GM12878 (cell line): ENCODE measurements around the gene FETUB. TPM values are rescaled to one million over a fixed set of nuclear protein-coding genes. Genes with fewer than 3 reads are reported as not detected.

Source experiments
- ATAC-seq: fragments of 200-7000 bp; cut with Tn5 transposase; 3 replicates; pipeline ENCODE4 v1.9.1; 2020; ENCODE audit warnings: mild to moderate bottlenecking, moderate library complexity
- BruUV-seq: library from RNA; stranded (reverse); fragments of 400-500 nt; replicated peaks from 2 replicates; lab custom pipeline; 2021; lab: Mats Ljungman, UMichigan
- CTCF ChIA-PET: fragments of 300-600 bp; sonication (Branson Sonifier 250); formaldehyde crosslinking; extraction: SDS; loops from one replicate; lab custom pipeline; 2021; ENCODE audit warnings: inconsistent platforms; lab: Yijun Ruan, JAX
- POLR2A ChIA-PET: fragments of 350-600 bp; formaldehyde crosslinking; extraction: SDS; loops from one replicate; lab custom pipeline; 2021; ENCODE audit warnings: inconsistent platforms; lab: Charles Lee
- RAD21 ChIA-PET: fragments of 300-600 bp; sonication (Branson Sonifier 250); formaldehyde crosslinking; loops from one replicate; lab custom pipeline; 2023; ENCODE audit warnings: antibody characterized with exemption; ENCODE audit not compliant: unreplicated experiment; lab: Charles Lee
- SMC1A ChIA-PET: fragments of 300-600 bp; sonication (Branson Sonifier 250); formaldehyde crosslinking; loops from one replicate; lab custom pipeline; 2023; ENCODE audit not compliant: unreplicated experiment, uncharacterized antibody; lab: Charles Lee
- DNase-seq: peaks from one replicate; pipeline ENCODE4 v3.0.0-alpha.2; 2011; ENCODE audit warnings: low read depth, low spot score
- FAIRE-seq: peaks from 3 replicates; lab custom pipeline; 2011; peaks lifted over from hg19 to GRCh38; lab: Jason Lieb, UNC
- H2AFZ ChIP-seq: 2 replicates; pipeline ENCODE4 v1.6.0; 2011; ENCODE audit warnings: low read depth, low read length, control low read depth; ENCODE audit not compliant: control insufficient read depth
- H3K27ac ChIP-seq: 2 replicates; pipeline ENCODE4 v1.5.1; 2011; ENCODE audit warnings: control low read depth; ENCODE audit not compliant: control insufficient read depth, insufficient read depth
- H3K27me3 ChIP-seq, 2 experiments: replicated peaks in 1 of 2; 2 replicates each; pipeline versions ENCODE4 v1.6.0 to v1.6.1; 2011; ENCODE audit warnings: low read length in 1 of 2; ENCODE audit not compliant: control insufficient read depth in 2 of 2, insufficient read depth in 2 of 2
- H3K36me3 ChIP-seq, 2 experiments: 2 replicates each; pipeline ENCODE4 v1.5.1; 2011; ENCODE audit warnings: low read length in 1 of 2; ENCODE audit not compliant: control insufficient read depth in 2 of 2, insufficient read depth in 2 of 2
- H3K4me1 ChIP-seq: 2 replicates; pipeline ENCODE4 v1.6.1; 2011; ENCODE audit warnings: mild to moderate bottlenecking, low read length, moderate library complexity, mixed read lengths; ENCODE audit not compliant: control insufficient read depth, insufficient read depth
- H3K4me2 ChIP-seq: 2 replicates; pipeline ENCODE4 v1.6.0; 2011; ENCODE audit warnings: control low read depth; ENCODE audit not compliant: control insufficient read depth, insufficient read depth
- H3K4me3 ChIP-seq: fragments of 200-600 bp; sonication (generic); 2 replicates; pipeline ENCODE4 v1.5.1; 2016
- H3K79me2 ChIP-seq: 2 replicates; pipeline ENCODE4 v1.6.0; 2011; ENCODE audit warnings: low read length; ENCODE audit not compliant: control insufficient read depth, insufficient read depth
- H3K9ac ChIP-seq: 2 replicates; pipeline ENCODE4 v1.8.0; 2011; ENCODE audit warnings: low read length, control low read depth, mixed read lengths; ENCODE audit not compliant: control insufficient read depth, insufficient read depth
- H3K9me3 ChIP-seq: replicated peaks from 3 replicates; pipeline ENCODE4 v1.5.1; 2011; ENCODE audit warnings: mild to moderate bottlenecking, low read length; ENCODE audit not compliant: control insufficient read depth, insufficient read depth
- H4K20me1 ChIP-seq: 2 replicates; pipeline ENCODE4 v1.6.0; 2011; ENCODE audit not compliant: control insufficient read depth, insufficient read depth
- E4F1 ChIP-seq: fragments of 450-650 bp; IDR thresholded peaks from 2 replicates; pipeline ENCODE4 v1.6.1; 2018; ENCODE audit warnings: borderline replicate concordance, mild to moderate bottlenecking; ENCODE audit not compliant: partially characterized antibody
- FOXK2 ChIP-seq: fragments of 450-650 bp; IDR thresholded peaks from 2 replicates; pipeline ENCODE4 v1.6.1; 2017; ENCODE audit warnings: mild to moderate bottlenecking, moderate library complexity
- HDAC6 ChIP-seq: fragments of 200-600 bp; sonication (generic); IDR thresholded peaks from one replicate; pipeline ENCODE4 v1.8.0; 2017; ENCODE audit warnings: antibody characterized with exemption; ENCODE audit not compliant: unreplicated experiment
- JUNB ChIP-seq: IDR thresholded peaks from 2 replicates; pipeline ENCODE4 v1.6.1; 2016; ENCODE audit warnings: antibody characterized with exemption, mild to moderate bottlenecking
- KLF5 ChIP-seq: fragments of 450-650 bp; IDR thresholded peaks from 2 replicates; pipeline ENCODE4 v1.6.1; 2014; ENCODE audit warnings: mild to moderate bottlenecking; ENCODE audit not compliant: partially characterized antibody
- NR2C2 ChIP-seq: IDR thresholded peaks from 2 replicates; pipeline ENCODE4 v1.6.1; 2011; ENCODE audit warnings: borderline replicate concordance, low read depth; ENCODE audit not compliant: control insufficient read depth, insufficient read length
- POLR2A ChIP-seq: IDR thresholded peaks from 2 replicates; pipeline ENCODE4 v1.6.1; 2011; ENCODE audit warnings: low read depth, mild to moderate bottlenecking, low read length
- REST ChIP-seq: IDR thresholded peaks from 2 replicates; pipeline ENCODE4 v1.6.1; 2012; ENCODE audit warnings: mild to moderate bottlenecking, low read depth, low read length
- RFX5 ChIP-seq: IDR thresholded peaks from 2 replicates; pipeline ENCODE4 v1.6.1; 2011; ENCODE audit warnings: low read depth, low read length, improper control_type of control experiment
- SKIL ChIP-seq: fragments of 450-650 bp; IDR thresholded peaks from 2 replicates; pipeline ENCODE4 v1.6.1; 2017; ENCODE audit warnings: mild to moderate bottlenecking, low read depth, inconsistent platforms; ENCODE audit not compliant: poor library complexity, severe bottlenecking
- SP1 ChIP-seq: IDR thresholded peaks from one replicate; pipeline ENCODE4 v1.6.1; 2011; ENCODE audit warnings: low read depth, low read length
- SREBF1 ChIP-seq: IDR thresholded peaks from 2 replicates; pipeline ENCODE4 v1.6.1; 2012; ENCODE audit warnings: mild to moderate bottlenecking, low read length
- SREBF2 ChIP-seq: IDR thresholded peaks from 2 replicates; pipeline ENCODE4 v1.6.1; 2012; ENCODE audit warnings: mild to moderate bottlenecking, low read length
- WGBS: methylation state at CpG from one replicate; pipeline ENCODE4 v1.1.6; 2016; ENCODE audit warnings: low lambda C conversion rate; ENCODE audit not compliant: insufficient replicate concordance, insufficient coverage; ENCODE audit errors: missing lambda C conversion rate; 5-methylcytosine and 5-hydroxymethylcytosine counted together
- in situ Hi-C: fragments of 300-500 bp; cut with MboI; formaldehyde crosslinking; loops from 9 replicates; pipeline ENCODE4 v1.14.3; 2018; ENCODE audit warnings: mixed read lengths
- intact Hi-C: fragments of 100-400 bp; cut with micrococcal nuclease; formaldehyde crosslinking; loops from one replicate; pipeline ENCODE4 v1.14.2; 2022; ENCODE audit not compliant: unreplicated experiment
- polyA plus RNA-seq, 11 experiments: library from polyadenylated mRNA; depleted of rRNA in 4 of 11; unstranded in 6 of 11; stranded (reverse) in 5 of 11; fragments of >200 nt; fragmentation: Nextera tagmentation in 4 of 11; fragmentation: Illumina TruSeq in 1 of 11; extraction: Ambion mirVana in 4 of 11; extraction: Trizol in 1 of 11; gene quantifications; 1 replicate in 1 of 11; 2 replicates in 10 of 11; pipeline versions ENCODE4 v1.2.1 to v1.2.3, GENCODE V29; 2011 to 2016; ENCODE audit warnings: inconsistent platforms in 2 of 11, missing spikeins in 2 of 11, low read depth in 1 of 11
- total RNA-seq, 4 experiments: library from RNA; depleted of rRNA in 3 of 4; stranded (reverse); fragments of >200 nt in 3 of 4; fragmentation: Illumina TruSeq in 1 of 4; extraction: Trizol in 1 of 4; gene quantifications; 2 replicates each; pipeline versions ENCODE4 v1.2.1 to v1.2.3, GENCODE V29; 2013 to 2021

The FETUB gene
- total and polyA plus RNA-seq, 10 of the 15 experiments (the other 5 are each of a cell fraction or from before 2014, with no cell fraction given) = not detected

- no peak for TF ChIP-seq E4F1
- TF ChIP-seq, all 136 proteins: peak for 0
Observed at GRCh38 chr3:186622651-186623310, 17.4 kb upstream of the FETUB start (continued).

GRCh38 chr3:186624598-186624997, 15.6 kb upstream of the FETUB start:
- ATAC-seq (no peak), FAIRE-seq (no peak), DNase-seq (no peak)
- RAD21 ChIA-PET = no interaction called here
- intact Hi-C loops = no loop called here
- H3K27me3 ChIP-seq = no peaks in the 10 kb centered on the region; a peak in 2 of 4 replicates
- 14% methylated on average over 4 of the region's 4 CpGs for WGBS
- no peaks in the 10 kb centered on the region for H4K20me1 ChIP-seq
- H3K9me3 ChIP-seq = no peaks in the 10 kb centered on the region
- H3K27ac ChIP-seq = no peak overlapping the region
- no peak overlapping the region for H2AFZ ChIP-seq
- H3K4me3 ChIP-seq = no peak overlapping the region
- CTCF ChIA-PET = interaction anchor here (0.7 to 3.8 kb wide), 4 partner anchors 9 to 199 kb away, joined by 3 to 35 read pairs (median 3); no protein-coding TSS in a partner anchor
- H3K4me2 ChIP-seq = no peak overlapping the region
- H3K36me3 ChIP-seq = no peaks in the 10 kb centered on the region
- H3K9ac ChIP-seq = no peak overlapping the region
- SMC1A ChIA-PET = interaction anchor here (0.6 to 2.0 kb wide), 3 partner anchors 10 to 859 kb away, joined by 3 to 8 read pairs (median 5); no protein-coding TSS in a partner anchor
- POLR2A ChIA-PET = no interaction called here
- H3K79me2 ChIP-seq = no peaks in the 10 kb centered on the region
- no TSS peak for BruUV-seq
- no peaks in the 10 kb centered on the region for H3K4me1 ChIP-seq
- in situ Hi-C loops = no loop called here
- TF ChIP-seq JUNB = no peak
- no peak for TF ChIP-seq HDAC6
- TF ChIP-seq SP1 = no peak
- TF ChIP-seq KLF5 = no peak
- no peak for TF ChIP-seq RFX5
- no peak for TF ChIP-seq POLR2A
- TF ChIP-seq NR2C2 = no peak
- TF ChIP-seq FOXK2 = no peak
- no peak for TF ChIP-seq SKIL
- no peak for TF ChIP-seq SREBF1
- TF ChIP-seq SREBF2 = no peak
- no peak for TF ChIP-seq REST
